ENCODE measurements around the gene NCF2.

NCF2 gene

GRCh38 chr1:183611021-183611420 is 20.8 kb upstream of the NCF2 start:
- DNase-seq = no peak

GRCh38 chr1:183609759-183610452 is 19.6 kb upstream of the NCF2 start:
- DNase-seq = no peak

- peak in 1 of 2 experiments; percentile 21 for DNase-seq
Measured at GRCh38 chr1:183609313-183609712, 19.1 kb upstream of the NCF2 start.

GRCh38 chr1:183607322-183607980 is 17.2 kb upstream of the NCF2 start:
- DNase-seq = no peak

GRCh38 chr1:183605904-183606303 is 15.6 kb upstream of the NCF2 start:
- DNase-seq = no peak

GRCh38 chr1:183604815-183605214 is 14.6 kb upstream of the NCF2 start:
- no peak for DNase-seq

- no peak for DNase-seq
Measured at GRCh38 chr1:183604038-183604808, 14.0 kb upstream of the NCF2 start.

GRCh38 chr1:183602510-183602909 is 12.3 kb upstream of the NCF2 start:
- no peak for DNase-seq

- no peak for DNase-seq
Measured at GRCh38 chr1:183600634-183601033, 10.4 kb upstream of the NCF2 start.

- no peak for DNase-seq
Measured at GRCh38 chr1:183600136-183600535, 9.9 kb upstream of the NCF2 start.

- no peak for DNase-seq
Measured at GRCh38 chr1:183598386-183598785, 8.1 kb upstream of the NCF2 start.

GRCh38 chr1:183597656-183598347 is 7.5 kb upstream of the NCF2 start:
- DNase-seq = no peak

- no peak for DNase-seq
Measured at GRCh38 chr1:183596500-183596899, 6.2 kb upstream of the NCF2 start.

- DNase-seq = no peak
Measured at GRCh38 chr1:183595537-183595936, 5.3 kb upstream of the NCF2 start.

GRCh38 chr1:183593356-183593755 is 3.1 kb upstream of the NCF2 start:
- DNase-seq = no peak

- DNase-seq = no peak
Measured at GRCh38 chr1:183592733-183593132, 2.5 kb upstream of the NCF2 start.

GRCh38 chr1:183589874-183590243 is 400 bp downstream of the NCF2 start:
- DNase-seq = no peak

- DNase-seq = no peak
Measured at GRCh38 chr1:183589384-183589783, 875 bp downstream of the NCF2 start.

GRCh38 chr1:183588827-183589226 is 1.4 kb downstream of the NCF2 start:
- DNase-seq = no peak

GRCh38 chr1:183586926-183587325 is 3.3 kb downstream of the NCF2 start:
- DNase-seq = no peak

- no peak for DNase-seq
Measured at GRCh38 chr1:183586455-183586854, 3.8 kb downstream of the NCF2 start.

- DNase-seq = no peak
Measured at GRCh38 chr1:183585038-183585437, 5.2 kb downstream of the NCF2 start.

- DNase-seq = no peak
Measured at GRCh38 chr1:183584147-183584546, 6.1 kb downstream of the NCF2 start.

Measured in NCI-H187 (cell line).